ENCODE measurements around the gene LRRC31.

The LRRC31 gene

GRCh38 chr3:169815590-169816150, 54.1 kb downstream of the LRRC31 start:
- no peaks in the 10 kb centered on the region for H3K4me1 ChIP-seq
- TF ChIP-seq CTCF (IDR thresholded peaks at IDR 0.05; ENCODE audit: low read depth, low read length): no peak
- no peak overlapping the region for H3K4me3 ChIP-seq (ENCODE audit: low read depth, low read length)
- no peaks in the 10 kb centered on the region for H3K36me3 ChIP-seq
- DNase-seq: no peak
- no peaks in the 10 kb centered on the region for H3K9me3 ChIP-seq
- no peaks in the 10 kb centered on the region for H3K27me3 ChIP-seq

GRCh38 chr3:169813757-169814517, 55.8 kb downstream of the LRRC31 start:
- H3K4me3 ChIP-seq (ENCODE audit: low read depth, low read length): no peak overlapping the region
- DNase-seq: no peak
- no peaks in the 10 kb centered on the region for H3K9me3 ChIP-seq
- H3K27me3 ChIP-seq: no peaks in the 10 kb centered on the region
- peak; percentile 21; the same call in 1 of the 2 replicates for TF ChIP-seq CTCF (IDR thresholded peaks at IDR 0.05; ENCODE audit: low read depth, low read length)
- H3K36me3 ChIP-seq: no peaks in the 10 kb centered on the region
- H3K4me1 ChIP-seq: no peaks in the 10 kb centered on the region

GRCh38 chr3:169813278-169813677, 56.5 kb downstream of the LRRC31 start:
- no peaks in the 10 kb centered on the region for H3K36me3 ChIP-seq
- DNase-seq: no peak
- H3K4me3 ChIP-seq (ENCODE audit: low read depth, low read length): peak overlapping the region; percentile 94
- H3K4me1 ChIP-seq: no peaks in the 10 kb centered on the region
- no peaks in the 10 kb centered on the region for H3K9me3 ChIP-seq
- no peaks in the 10 kb centered on the region for H3K27me3 ChIP-seq
- TF ChIP-seq CTCF (IDR thresholded peaks at IDR 0.05; ENCODE audit: low read depth, low read length): no peak

- H3K9me3 ChIP-seq: no peaks in the 10 kb centered on the region
- no peak for TF ChIP-seq CTCF (IDR thresholded peaks at IDR 0.05; ENCODE audit: low read depth, low read length)
- no peaks in the 10 kb centered on the region for H3K4me1 ChIP-seq
- peak; percentile 93 for DNase-seq
- H3K27me3 ChIP-seq: no peaks in the 10 kb centered on the region
- no peaks in the 10 kb centered on the region for H3K36me3 ChIP-seq
- peak within 1 kb of the TSS; percentile 94 for H3K4me3 ChIP-seq (ENCODE audit: low read depth, low read length)
These were observed 57.2 kb downstream of the LRRC31 start, which contains the start of the genes LRRC34 and LRRIQ4 for GRCh38 chr3:169812332-169813235. LRRC34 (minus strand) TSS chr3:169812904; CDS start chr3:169812548, 356 bp downstream. LRRIQ4 (plus strand) TSS chr3:169812870; CDS start chr3:169821922, 9,052 bp downstream.

- TF ChIP-seq CTCF (IDR thresholded peaks at IDR 0.05; ENCODE audit: low read depth, low read length): no peak
- Histone ChIP-seq H3K27me3 (no peaks in the 10 kb centered on the region), H3K4me3 (ENCODE audit: low read depth, low read length) (peak overlapping the region; percentile 94), H3K9me3 (no peaks in the 10 kb centered on the region), H3K4me1 (no peaks in the 10 kb centered on the region), H3K36me3 (no peaks in the 10 kb centered on the region; the same call in 1 of the 2 replicates)
- peak; percentile 55 for DNase-seq
These were observed 58.0 kb downstream of the LRRC31 start for GRCh38 chr3:169811631-169812331.
